NT2/D1 (cell line): ENCODE results near the gene ATP6V1A.
A peak's percentile ranks its signal among the peaks of the same experiment; 100 is the strongest.

Source experiments
- DNase-seq: peaks from one replicate; pipeline ENCODE4 v3.0.0-alpha.2; 2011; ENCODE audit warnings: low read depth, low spot score
- H3K27me3 ChIP-seq: 2 replicates; pipeline ENCODE4 v1.6.0; 2011; ENCODE audit warnings: mild to moderate bottlenecking; ENCODE audit not compliant: insufficient read length, insufficient read depth
- H3K36me3 ChIP-seq: 2 replicates; pipeline ENCODE4 v1.6.1; 2011; ENCODE audit warnings: mild to moderate bottlenecking, low read length, mixed read lengths; ENCODE audit not compliant: insufficient read depth, insufficient read length
- H3K4me1 ChIP-seq: 2 replicates; pipeline ENCODE4 v1.5.1; 2011; ENCODE audit not compliant: insufficient read depth, insufficient read length
- H3K4me3 ChIP-seq: 2 replicates; pipeline ENCODE4 v1.5.1; 2011; ENCODE audit warnings: low read depth; ENCODE audit not compliant: insufficient read length
- H3K9ac ChIP-seq: 2 replicates; pipeline ENCODE4 v1.6.0; 2011; ENCODE audit warnings: low read depth; ENCODE audit not compliant: insufficient read length
- H3K9me3 ChIP-seq: 2 replicates; pipeline ENCODE4 v1.5.1; 2011; ENCODE audit warnings: mild to moderate bottlenecking, low read length; ENCODE audit not compliant: insufficient read depth
- SUZ12 ChIP-seq: IDR thresholded peaks from 2 replicates; pipeline ENCODE4 v1.6.1; 2011; ENCODE audit not compliant: insufficient read length, insufficient read depth; ENCODE audit errors: extremely low read depth
- YY1 ChIP-seq: IDR thresholded peaks from 2 replicates; pipeline ENCODE4 v1.6.1; 2011; ENCODE audit not compliant: insufficient read length, insufficient read depth
- ZNF274 ChIP-seq: IDR thresholded peaks from 2 replicates; pipeline ENCODE4 v1.6.1; 2011; ENCODE audit warnings: mild to moderate bottlenecking, low read depth, low read length

Gene ATP6V1A

GRCh38 chr3:113828600-113828999 lies 81.8 kb downstream of the ATP6V1A start:
- no peak for TF ChIP-seq SUZ12
- no peak for TF ChIP-seq YY1
- TF ChIP-seq ZNF274 = no peak
- Histone ChIP-seq H3K36me3 (no peaks in the 10 kb centered on the region), H3K9me3 (no peaks in the 10 kb centered on the region), H3K27me3 (no peaks in the 10 kb centered on the region), H3K4me3 (no peak overlapping the region), H3K9ac (no peak overlapping the region), H3K4me1 (no peaks in the 10 kb centered on the region)
- DNase-seq = no peak

DNA sequence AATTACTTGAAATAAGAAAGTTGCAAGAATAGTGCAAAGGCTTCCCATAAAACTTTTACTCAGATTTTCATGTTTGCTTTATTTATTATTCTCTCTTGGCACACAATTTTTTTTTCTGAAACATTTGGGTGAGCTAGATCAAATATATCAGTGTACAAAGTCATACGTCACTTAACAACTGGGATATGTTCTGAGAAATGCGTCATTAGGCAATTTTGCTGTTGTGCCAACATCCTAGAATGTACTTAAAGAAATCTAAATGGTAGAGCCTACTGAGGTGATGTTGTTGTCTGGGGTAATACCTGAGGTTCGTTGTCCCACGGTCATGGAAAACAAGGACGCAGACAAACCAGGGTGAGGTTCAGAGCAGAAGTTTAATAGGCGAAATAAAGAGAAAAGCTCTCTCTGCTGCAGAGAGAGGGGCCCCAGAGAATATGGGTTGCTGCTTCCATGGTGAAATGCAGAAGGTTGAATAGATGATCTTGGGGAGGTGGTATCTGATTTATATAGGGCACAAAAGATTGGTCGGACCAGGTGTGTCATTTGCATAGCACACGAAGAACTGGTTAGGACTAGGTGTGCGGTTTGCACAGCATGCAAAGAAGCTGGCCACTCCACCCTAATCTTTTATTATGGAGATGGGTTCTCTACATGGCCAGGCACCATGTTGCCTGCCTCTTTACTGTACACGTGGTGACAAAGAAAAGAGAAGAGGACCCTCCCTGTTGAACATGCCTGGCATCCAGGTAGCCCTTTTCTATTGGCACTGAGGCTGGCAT lies 82.9 kb downstream of the ATP6V1A start:
- H3K36me3 ChIP-seq = no peaks in the 10 kb centered on the region
- TF ChIP-seq ZNF274 (no peak), YY1 (no peak), SUZ12 (no peak)
- H3K4me1 ChIP-seq = no peaks in the 10 kb centered on the region
- no peaks in the 10 kb centered on the region for H3K27me3 ChIP-seq
- no peak overlapping the region for H3K4me3 ChIP-seq
- no peaks in the 10 kb centered on the region for H3K9me3 ChIP-seq
- H3K9ac ChIP-seq = no peak overlapping the region
- DNase-seq = no peak

DNA sequence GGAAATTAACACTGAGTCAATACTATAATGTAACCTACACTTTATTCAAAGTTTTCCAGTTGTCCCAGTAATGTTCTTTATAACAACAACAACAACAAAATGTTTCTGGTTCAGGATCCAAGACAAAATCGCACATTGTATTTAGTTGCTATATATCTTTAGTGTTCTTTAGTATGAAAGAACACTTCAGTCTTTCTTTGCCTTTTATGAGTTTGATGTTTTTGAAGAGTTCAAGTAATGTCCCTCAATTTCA lies 84.2 kb downstream of the ATP6V1A start:
- TF ChIP-seq ZNF274 (no peak), YY1 (no peak), SUZ12 (no peak)
- no peak overlapping the region for H3K4me3 ChIP-seq
- no peaks in the 10 kb centered on the region for H3K4me1 ChIP-seq
- H3K9me3 ChIP-seq = no peaks in the 10 kb centered on the region
- no peak for DNase-seq
- H3K27me3 ChIP-seq = no peaks in the 10 kb centered on the region
- no peaks in the 10 kb centered on the region for H3K36me3 ChIP-seq
- no peak overlapping the region for H3K9ac ChIP-seq

DNA sequence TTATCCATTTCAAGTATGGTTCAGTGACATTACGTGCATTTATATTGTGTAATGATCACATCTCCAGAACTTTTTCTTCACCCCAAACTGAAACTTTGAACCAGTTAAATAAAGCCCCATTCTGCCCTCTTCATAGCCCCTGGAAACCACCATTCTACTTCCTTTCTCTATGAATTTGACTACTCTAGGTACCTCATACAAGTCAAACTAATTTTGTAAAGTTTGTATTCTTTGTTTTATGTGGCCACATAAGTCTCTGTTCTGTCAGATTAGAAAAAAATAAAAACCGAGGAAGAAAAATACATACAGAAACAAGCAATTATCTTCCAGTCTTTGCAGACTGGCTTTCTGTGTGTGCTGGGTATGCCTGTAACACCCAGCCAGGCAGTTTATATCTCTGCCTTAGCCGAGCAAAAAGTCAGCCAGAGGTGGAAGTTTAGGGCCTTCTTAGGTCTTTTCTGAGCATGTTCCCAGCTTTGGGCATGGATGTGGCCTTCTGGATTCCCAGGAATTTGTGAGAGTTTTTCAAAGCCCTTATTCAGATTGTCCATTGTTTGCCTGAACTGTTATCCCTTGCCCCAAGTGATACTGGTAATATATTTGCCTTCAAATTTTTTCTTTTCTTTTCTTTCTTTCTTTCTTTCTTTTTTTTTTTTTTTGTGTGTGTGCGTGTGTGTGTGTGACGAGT lies 85.8 kb downstream of the ATP6V1A start:
- H3K9ac ChIP-seq = no peak overlapping the region
- no peaks in the 10 kb centered on the region for H3K36me3 ChIP-seq
- no peak for DNase-seq
- H3K4me3 ChIP-seq = no peak overlapping the region
- H3K4me1 ChIP-seq = no peaks in the 10 kb centered on the region
- no peaks in the 10 kb centered on the region for H3K9me3 ChIP-seq
- no peak for TF ChIP-seq YY1
- no peak for TF ChIP-seq SUZ12
- no peak for TF ChIP-seq ZNF274
- H3K27me3 ChIP-seq = no peaks in the 10 kb centered on the region

DNA sequence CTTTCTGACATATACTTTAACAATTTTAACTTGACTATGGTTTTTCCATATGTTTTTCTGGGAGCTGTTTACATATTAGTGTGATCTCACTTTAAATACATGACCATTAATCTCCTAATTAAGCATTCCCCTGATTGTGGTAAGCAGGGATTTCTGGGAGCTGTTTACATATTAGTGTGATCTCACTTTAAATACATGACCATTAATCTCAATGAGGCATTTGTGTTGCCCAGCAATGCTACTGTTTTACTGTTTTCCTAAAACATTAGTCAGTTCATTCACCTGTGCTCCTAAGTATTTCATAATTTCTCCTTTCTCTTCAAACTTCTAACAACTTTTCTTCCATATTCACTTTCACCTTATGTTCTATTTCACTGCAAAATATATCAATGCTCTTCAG lies 88.1 kb downstream of the ATP6V1A start:
- TF ChIP-seq YY1 (no peak), SUZ12 (no peak), ZNF274 (no peak)
- Histone ChIP-seq H3K9ac (no peak overlapping the region), H3K27me3 (no peaks in the 10 kb centered on the region), H3K4me3 (no peak overlapping the region), H3K4me1 (no peaks in the 10 kb centered on the region), H3K36me3 (no peaks in the 10 kb centered on the region), H3K9me3 (no peaks in the 10 kb centered on the region)
- DNase-seq = no peak

DNA sequence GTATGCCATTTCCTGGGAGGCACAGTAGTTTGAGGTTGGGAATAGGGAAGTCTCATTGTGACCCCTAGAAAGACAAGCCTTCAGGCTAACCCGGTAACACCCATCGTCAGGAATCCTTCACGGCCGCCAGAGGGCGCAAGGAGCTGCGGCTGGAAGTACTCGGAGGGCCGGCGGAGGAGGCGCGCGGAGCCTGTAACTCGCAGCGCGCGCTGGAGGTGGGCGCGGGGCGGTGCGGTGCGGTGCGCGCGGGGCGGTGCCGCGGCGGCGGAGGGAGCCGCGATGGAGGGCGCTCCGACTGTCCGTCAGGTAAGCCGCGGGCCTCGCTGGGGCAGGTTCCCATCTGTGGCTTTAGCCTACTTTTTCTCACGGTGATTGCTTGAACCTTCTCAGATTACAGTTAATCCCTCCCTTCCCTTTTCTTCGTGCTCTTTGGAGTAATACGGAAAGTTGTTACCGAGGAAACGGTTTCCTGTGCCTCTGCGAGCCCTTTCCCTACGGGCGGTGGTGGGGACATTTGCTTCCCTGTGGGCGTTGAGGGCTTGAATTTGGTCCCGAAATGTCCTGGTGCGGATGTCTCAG lies 91.9 kb downstream of the ATP6V1A start, which contains the start of gene GRAMD1C:
Gene GRAMD1C (plus strand): TSS at position 158 of the 579 bp plus-strand sequence. CDS start 122 bp downstream, at position 280.
- DNase-seq = peak; percentile 90
- no peaks in the 10 kb centered on the region for H3K9me3 ChIP-seq
- H3K27me3 ChIP-seq = no peaks in the 10 kb centered on the region
- no peaks in the 10 kb centered on the region for H3K4me1 ChIP-seq
- H3K9ac ChIP-seq = peak within 1 kb of the TSS; percentile 69
- H3K36me3 ChIP-seq = no peaks in the 10 kb centered on the region
- TF ChIP-seq YY1 (no peak), SUZ12 (no peak), ZNF274 (no peak)
- H3K4me3 ChIP-seq = peak within 1 kb of the TSS; percentile 46

DNA sequence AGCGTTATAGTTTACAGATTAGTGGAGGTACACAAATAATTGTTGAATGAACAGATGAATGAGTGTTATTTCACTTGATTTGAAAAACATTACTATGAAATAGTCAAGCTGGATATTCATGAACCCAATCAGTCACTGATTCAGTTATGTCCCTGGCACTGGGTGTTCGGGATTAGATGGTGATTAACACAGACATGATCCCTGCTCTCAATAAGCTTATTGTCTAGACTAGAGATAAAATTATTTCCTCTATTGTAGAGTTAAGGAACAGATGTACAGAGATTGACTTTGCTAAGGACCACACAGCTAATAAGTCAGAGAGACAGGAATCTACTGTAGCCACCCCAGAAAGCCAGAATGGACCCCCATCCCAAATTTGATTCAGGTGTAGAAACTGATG lies 92.7 kb downstream of the ATP6V1A start:
- H3K9ac ChIP-seq = peak overlapping the region; percentile 69
- peak overlapping the region; percentile 46 for H3K4me3 ChIP-seq

More for the DNA sequence above, 92.7 kb downstream of the ATP6V1A start:
- Histone ChIP-seq H3K9me3 (no peaks in the 10 kb centered on the region), H3K27me3 (no peaks in the 10 kb centered on the region), H3K4me1 (no peaks in the 10 kb centered on the region), H3K36me3 (no peaks in the 10 kb centered on the region)
- TF ChIP-seq YY1 = no peak
- TF ChIP-seq SUZ12 = no peak
- no peak for TF ChIP-seq ZNF274
- DNase-seq = no peak
